GM10248 (cell line): Measurements from ENCODE around the gene OSTM1.
"Not testable (repeated sequence)": the region's sequence is repeated elsewhere in the genome, so short reads cannot be mapped to it uniquely, and the experiment has no call there.

ENCODE experiments used
- CTCF ChIA-PET: fragments of 300-600 bp; sonication (Branson Sonifier 250); formaldehyde crosslinking; extraction: SDS; loops from one replicate; lab custom pipeline; 2021; ENCODE audit warnings: antibody characterized with exemption; lab: Yijun Ruan, JAX
- POLR2A ChIA-PET: fragments of 350-650 bp; sonication (Branson Sonifier 250); formaldehyde crosslinking; extraction: SDS; loops from one replicate; lab custom pipeline; 2020; ENCODE audit warnings: antibody characterized with exemption; lab: Yijun Ruan, JAX
- DNase-seq: peaks from one replicate; pipeline ENCODE4 v3.0.0; 2012; ENCODE audit errors: extremely low spot score
- CTCF ChIP-seq: IDR thresholded peaks from 2 replicates; pipeline ENCODE4 v1.5.1; 2012; ENCODE audit warnings: mild to moderate bottlenecking, low read depth; ENCODE audit errors: extremely low read depth, missing control alignments, control extremely low read depth

OSTM1 gene

GRCh38 chr6:108001696-108002231 lies 72.8 kb downstream of the OSTM1 start:
- ChIA-PET POLR2A (no interaction called here), CTCF (interaction anchor here (1.3 kb wide), 1 partner anchor 21 kb away, joined by 4 read pairs; no protein-coding TSS in a partner anchor)
- TF ChIP-seq CTCF, result no peak
- no peak for DNase-seq

- POLR2A ChIA-PET, DNase-seq: not testable (repeated sequence)
- CTCF ChIA-PET, result interaction anchor here (1.3 kb wide), 1 partner anchor 20 kb away, joined by 4 read pairs; no protein-coding TSS in a partner anchor
Observed at GRCh38 chr6:108000259-108000658, 74.3 kb downstream of the OSTM1 start.

- no peak for TF ChIP-seq CTCF
- CTCF ChIA-PET, result no interaction called here
- POLR2A ChIA-PET, result no interaction called here
- DNase-seq, result no peak
Observed at GRCh38 chr6:107999341-107999740, 75.2 kb downstream of the OSTM1 start.

GRCh38 chr6:107991772-107992550 lies 82.6 kb downstream of the OSTM1 start:
- TF ChIP-seq CTCF, result no peak
- ChIA-PET CTCF (interaction anchor here (3.8 kb wide), 1 partner anchor 12 kb away, joined by 19 read pairs; no protein-coding TSS in a partner anchor), POLR2A (no interaction called here)
- no peak for DNase-seq
